ENCODE data around the gene CD38.
"Not testable (repeated sequence)": the region's sequence is repeated elsewhere in the genome, so short reads cannot be mapped to it uniquely, and the experiment has no call there.

The CD38 gene

DNA sequence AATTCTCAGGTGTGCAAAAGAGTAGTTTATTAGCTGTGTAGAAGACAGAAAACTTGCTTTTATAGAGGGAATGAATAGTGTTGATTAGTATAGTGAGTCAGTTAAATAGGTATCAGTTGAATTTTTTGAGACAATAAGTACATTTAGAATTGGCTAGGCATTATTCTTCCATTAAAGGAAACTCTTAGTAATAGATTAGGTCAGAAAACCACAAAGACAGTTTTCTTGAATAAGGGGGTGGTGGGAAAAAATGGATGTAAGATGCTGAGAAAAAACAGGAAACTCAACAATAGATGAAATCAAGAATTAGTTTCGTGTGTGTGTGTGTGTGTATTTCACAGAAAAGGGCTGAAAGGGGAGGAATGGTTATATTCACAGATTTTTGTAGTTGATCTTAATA, 16.8 kb downstream of the CD38 start:
- DNase-seq (ENCODE audit: extremely low read depth in 1 of 2, low read depth in 1 of 2): no peak

- no peak for DNase-seq (ENCODE audit: extremely low read depth in 1 of 2, low read depth in 1 of 2)
Observed at GRCh38 chr4:15797320-15797719, 19.2 kb downstream of the CD38 start.

DNA sequence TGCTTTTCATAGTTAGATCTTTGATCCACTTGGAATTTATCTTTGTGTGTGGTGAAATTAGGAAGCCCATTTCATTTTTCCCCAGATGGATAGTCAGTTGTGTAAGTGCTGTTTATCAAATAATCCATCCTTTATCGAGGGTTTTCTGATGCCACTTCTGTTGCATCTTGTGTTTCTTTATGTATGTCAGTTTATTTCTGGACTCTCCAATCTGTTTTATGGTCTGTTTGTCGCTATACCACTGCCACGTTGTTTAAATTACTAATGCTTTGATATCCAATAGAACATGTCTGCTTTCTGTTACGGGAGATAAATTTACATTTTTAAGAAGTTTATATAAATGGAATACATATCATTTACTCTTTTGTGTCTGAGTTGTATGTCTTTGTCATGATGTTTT, 21.0 kb downstream of the CD38 start:
- DNase-seq (ENCODE audit: extremely low read depth in 1 of 2, low read depth in 1 of 2): no peak

DNA sequence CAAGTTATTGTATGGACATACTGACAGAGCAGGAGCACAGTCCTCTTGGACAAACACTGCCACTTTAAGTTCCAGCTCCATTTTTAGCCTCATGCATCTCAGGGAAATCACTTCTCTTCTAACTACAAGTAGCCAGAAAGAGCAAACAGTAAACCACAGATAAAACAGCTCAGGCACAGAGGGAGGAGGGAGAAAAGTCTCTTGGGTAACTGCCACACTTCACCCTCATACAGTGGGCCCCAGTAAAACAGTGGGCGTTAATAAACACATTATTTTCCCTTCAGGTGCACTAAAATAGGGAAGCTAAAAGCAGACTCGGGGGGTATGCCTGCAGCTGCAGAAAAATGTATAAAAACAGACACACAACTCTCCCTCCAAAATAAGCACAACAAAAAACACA, 21.6 kb downstream of the CD38 start:
- no peak for DNase-seq (ENCODE audit: extremely low read depth in 1 of 2, low read depth in 1 of 2)

- DNase-seq (ENCODE audit: extremely low read depth in 1 of 2, low read depth in 1 of 2): not testable (repeated sequence)
Observed at GRCh38 chr4:15802497-15802896, 24.4 kb downstream of the CD38 start.

DNA sequence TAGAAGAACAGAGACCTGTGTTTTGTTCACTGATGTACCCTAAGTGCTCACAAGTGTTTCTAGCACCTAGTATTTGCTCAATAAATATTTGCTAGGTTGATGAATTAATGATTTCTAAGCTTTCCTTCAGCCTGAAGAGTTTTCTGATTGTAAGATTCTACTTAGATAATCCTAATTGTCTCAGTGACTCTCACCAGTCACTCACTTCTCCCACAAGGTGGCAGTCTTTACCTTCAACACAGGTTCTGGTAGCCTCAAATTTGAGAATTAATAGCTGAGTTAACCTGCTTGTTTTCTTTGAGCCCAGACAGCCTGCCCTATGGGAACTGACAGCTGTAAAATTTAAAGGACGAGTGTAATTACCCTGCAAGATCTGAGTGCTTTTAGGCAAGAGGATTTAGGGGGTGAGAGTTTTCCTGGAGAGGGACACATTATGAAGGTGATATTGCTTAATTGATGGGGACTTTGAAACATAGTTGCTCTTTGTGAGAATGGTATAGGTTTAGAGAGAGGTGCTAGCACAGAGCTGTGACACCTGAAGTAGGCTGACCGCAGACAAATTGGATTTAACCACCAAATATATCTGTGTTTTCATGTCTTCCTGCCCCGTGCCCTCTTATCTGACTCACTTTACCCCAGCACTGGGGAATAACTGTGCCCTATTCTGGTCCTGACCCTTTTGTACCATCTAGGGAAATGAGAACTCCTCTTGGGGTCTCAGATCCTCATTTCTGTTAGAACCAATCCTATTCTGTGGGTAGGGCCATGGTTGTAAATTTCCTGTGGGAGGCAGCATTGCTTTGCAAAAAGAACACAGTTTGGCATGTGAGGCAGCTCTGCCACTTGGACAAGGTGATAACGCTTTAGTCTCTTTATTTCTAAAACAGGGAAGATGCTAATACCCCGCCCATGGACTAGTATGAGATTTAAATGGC, 27.7 kb downstream of the CD38 start:
- no peak for DNase-seq (ENCODE audit: extremely low read depth in 1 of 2, low read depth in 1 of 2)

GRCh38 chr4:15809058-15809457, 30.9 kb downstream of the CD38 start:
- no peak for DNase-seq (ENCODE audit: extremely low read depth in 1 of 2, low read depth in 1 of 2)

- no peak for DNase-seq (ENCODE audit: extremely low read depth in 1 of 2, low read depth in 1 of 2)
Observed at GRCh38 chr4:15809466-15809865, 31.3 kb downstream of the CD38 start.

DNA sequence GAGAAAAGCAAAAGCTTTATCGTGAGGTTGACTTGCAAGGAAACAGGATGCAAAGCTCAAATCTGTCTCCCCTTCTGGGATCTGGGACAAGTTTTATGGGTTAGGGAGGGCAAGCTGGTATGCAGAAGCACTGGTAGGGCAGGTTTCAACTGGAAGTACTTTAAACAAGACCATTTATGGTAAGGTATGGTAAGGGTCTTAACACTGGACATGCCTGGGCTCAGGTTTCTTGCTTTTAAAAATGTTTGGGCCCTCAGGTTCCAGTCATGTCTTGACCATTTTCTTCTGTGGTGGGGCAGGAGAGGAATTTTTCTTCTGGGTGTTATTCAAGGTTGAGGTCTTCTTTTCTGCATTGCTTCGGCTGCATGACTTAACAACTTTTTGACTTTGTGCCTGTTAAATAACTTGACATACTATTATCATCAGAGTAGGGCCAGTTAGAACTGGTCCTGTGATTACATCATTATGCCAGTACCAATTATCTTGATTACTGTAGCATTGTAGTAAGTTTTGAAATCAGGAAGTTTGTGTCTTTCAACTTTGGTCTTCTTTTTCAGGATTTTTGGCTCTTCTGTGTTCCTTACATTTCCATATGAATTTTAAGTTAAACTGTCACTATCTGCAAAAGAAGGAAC, 33.7 kb downstream of the CD38 start:
- no peak for DNase-seq (ENCODE audit: extremely low read depth in 1 of 2, low read depth in 1 of 2)

- no peak for DNase-seq (ENCODE audit: extremely low read depth in 1 of 2, low read depth in 1 of 2)
Observed at GRCh38 chr4:15832523-15833451, 54.7 kb downstream of the CD38 start.

- no peak for DNase-seq (ENCODE audit: extremely low read depth in 1 of 2, low read depth in 1 of 2)
Observed at GRCh38 chr4:15833801-15834200, 55.7 kb downstream of the CD38 start.

GRCh38 chr4:15836362-15836761, 58.2 kb downstream of the CD38 start:
- DNase-seq (ENCODE audit: extremely low read depth in 1 of 2, low read depth in 1 of 2): no peak

- no peak for DNase-seq (ENCODE audit: extremely low read depth in 1 of 2, low read depth in 1 of 2)
Observed at GRCh38 chr4:15837591-15837990, 59.5 kb downstream of the CD38 start.

DNA sequence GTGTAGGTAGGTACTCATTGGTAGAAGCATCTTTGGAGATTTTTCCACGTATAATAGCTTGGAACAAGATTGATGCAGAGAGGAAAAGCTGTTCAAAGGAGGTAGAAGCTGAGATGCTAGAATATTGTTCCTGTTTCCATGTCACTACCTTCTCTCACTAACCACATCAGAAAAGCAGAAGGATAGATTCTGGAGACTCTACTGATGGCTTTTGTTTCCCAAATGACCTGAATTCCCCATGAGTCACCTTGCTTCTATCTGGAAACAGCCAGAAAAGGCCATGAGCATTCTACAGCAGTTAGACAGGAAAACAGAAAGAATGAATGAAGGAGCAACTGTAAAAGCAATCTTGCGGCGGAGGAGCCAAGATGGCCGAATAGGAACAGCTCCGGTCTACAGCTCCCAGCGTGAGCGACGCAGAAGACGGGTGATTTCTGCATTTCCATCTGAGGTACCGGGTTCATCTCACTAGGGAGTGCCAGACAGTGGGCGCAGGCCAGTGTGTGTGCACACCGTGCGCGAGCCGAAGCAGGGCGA, 63.1 kb downstream of the CD38 start:
- not testable (repeated sequence) for DNase-seq (ENCODE audit: extremely low read depth in 1 of 2, low read depth in 1 of 2)

- DNase-seq (ENCODE audit: extremely low read depth in 1 of 2, low read depth in 1 of 2): no peak
Observed at GRCh38 chr4:15847746-15848145, 69.6 kb downstream of the CD38 start.

DNA sequence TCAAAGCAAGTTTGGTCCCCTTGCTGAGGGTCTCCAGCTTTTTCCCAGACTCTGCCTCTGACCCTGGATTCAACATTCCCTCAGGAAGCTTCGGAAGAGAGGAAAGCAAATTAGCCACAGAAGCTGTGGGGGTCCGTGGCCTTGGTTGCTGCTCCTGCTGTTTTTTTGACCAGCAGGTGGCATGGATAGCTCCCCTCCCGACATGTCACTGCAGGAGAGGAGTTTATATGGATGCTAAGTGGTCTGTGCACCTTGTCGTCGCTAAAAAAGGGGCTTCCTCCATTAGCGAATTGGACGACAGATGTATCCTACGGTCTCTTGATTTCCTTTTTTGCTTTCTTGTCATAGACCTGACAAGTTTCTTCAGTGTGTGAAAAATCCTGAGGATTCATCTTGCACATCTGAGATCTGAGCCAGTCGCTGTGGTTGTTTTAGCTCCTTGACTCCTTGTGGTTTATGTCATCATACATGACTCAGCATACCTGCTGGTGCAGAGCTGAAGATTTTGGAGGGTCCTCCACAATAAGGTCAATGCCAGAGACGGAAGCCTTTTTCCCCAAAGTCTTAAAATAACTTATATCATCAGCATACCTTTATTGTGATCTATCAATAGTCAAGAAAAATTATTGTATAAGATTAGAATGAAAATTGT, 70.2 kb downstream of the CD38 start:
- DNase-seq (ENCODE audit: extremely low read depth in 1 of 2, low read depth in 1 of 2): no peak

GRCh38 chr4:15851969-15852368, 73.8 kb downstream of the CD38 start:
- no peak for DNase-seq (ENCODE audit: extremely low read depth in 1 of 2, low read depth in 1 of 2)

GRCh38 chr4:15852524-15852923, 74.4 kb downstream of the CD38 start:
- DNase-seq (ENCODE audit: extremely low read depth in 1 of 2, low read depth in 1 of 2): no peak

- no peak for DNase-seq (ENCODE audit: extremely low read depth in 1 of 2, low read depth in 1 of 2)
Observed at GRCh38 chr4:15853345-15853744, 75.2 kb downstream of the CD38 start.

GRCh38 chr4:15855804-15856475, 77.8 kb downstream of the CD38 start:
- no peak for DNase-seq (ENCODE audit: extremely low read depth in 1 of 2, low read depth in 1 of 2)
